HepG2 (cell line): ENCODE data around the gene TMEM171. TPM values are rescaled to one million over a fixed set of nuclear protein-coding genes. Genes with fewer than 3 reads are reported as not detected.

Experiments
- ATAC-seq: fragments of 200-7000 bp; cut with Tn5 transposase; 3 replicates; pipeline ENCODE4 v1.9.1; 2020; ENCODE audit warnings: mild to moderate bottlenecking, moderate library complexity
- BruUV-seq: library from RNA; stranded (reverse); fragments of 400-500 nt; replicated peaks from 2 replicates; lab custom pipeline; 2021; lab: Mats Ljungman, UMichigan
- CTCF ChIA-PET: fragments of 300-600 bp; formaldehyde crosslinking; extraction: SDS; loops from one replicate; lab custom pipeline; 2021; ENCODE audit warnings: low total read pairs, inconsistent platforms, low intra/inter-chr PET ratio; lab: Yijun Ruan, JAX
- POLR2A ChIA-PET: fragments of 350-600 bp; sonication (Branson Sonifier 250); formaldehyde crosslinking; loops from one replicate; lab custom pipeline; 2020; ENCODE audit warnings: antibody characterized with exemption, inconsistent platforms; lab: Yijun Ruan, JAX
- DNase-seq: peaks from one replicate; pipeline ENCODE4 v3.0.0-alpha.2; 2015; ENCODE audit warnings: low spot score
- FAIRE-seq: peaks from 3 replicates; lab custom pipeline; 2011; peaks lifted over from hg19 to GRCh38; lab: Jason Lieb, UNC
- H2AFZ ChIP-seq: one replicate; pipeline ENCODE4 v1.6.1; 2011; ENCODE audit warnings: low read length, inconsistent platforms
- H3K27ac ChIP-seq: fragments of 300-600 bp; 3 replicates; pipeline ENCODE4 v1.8.0; 2011; ENCODE audit warnings: mixed run types, mild to moderate bottlenecking, mixed read lengths, low read length, inconsistent platforms; ENCODE audit not compliant: insufficient read depth; ENCODE audit errors: extremely low read length
- H3K27me3 ChIP-seq, 2 experiments: fragments of 200-600 bp in 1 of 2; 2 replicates in 1 of 2; 3 replicates in 1 of 2; pipeline versions ENCODE4 v1.6.0 to v1.8.0; 2011; ENCODE audit warnings: low read length in 2 of 2, mild to moderate bottlenecking in 2 of 2, moderate library complexity in 2 of 2, inconsistent platforms in 1 of 2; ENCODE audit not compliant: insufficient read depth in 2 of 2, control insufficient read depth in 1 of 2
- H3K36me3 ChIP-seq, 2 experiments: fragments of 200-600 bp in 1 of 2; replicated peaks in 1 of 2; 2 replicates in 1 of 2; 3 replicates in 1 of 2; pipeline versions ENCODE4 v1.5.1 to v1.8.0; 2011; ENCODE audit warnings: low read length in 2 of 2, inconsistent platforms in 1 of 2; ENCODE audit not compliant: insufficient read depth in 2 of 2, control insufficient read depth in 1 of 2
- H3K4me1 ChIP-seq: 2 replicates; pipeline ENCODE4 v1.5.1; 2012; ENCODE audit warnings: low read length, inconsistent platforms; ENCODE audit not compliant: insufficient read depth
- H3K4me2 ChIP-seq: 2 replicates; pipeline ENCODE4 v1.6.0; 2011; ENCODE audit warnings: low read depth, low read length, inconsistent platforms
- H3K4me3 ChIP-seq, 3 experiments: fragments of 200-600 bp in 1 of 3; sonication (generic), shearing (Covaris generic) in 1 of 3; replicated peaks in 1 of 3; 2 replicates each; pipeline ENCODE4 v1.5.1; 2011 to 2016; ENCODE audit warnings: low read length in 3 of 3, inconsistent platforms in 2 of 3, low read depth in 2 of 3, mild to moderate bottlenecking in 2 of 3, control low read depth in 1 of 3, mixed read lengths in 1 of 3; ENCODE audit not compliant: insufficient read depth in 1 of 3
- H3K79me2 ChIP-seq: one replicate; pipeline ENCODE4 v1.6.1; 2011; ENCODE audit warnings: low read length, inconsistent platforms; ENCODE audit not compliant: insufficient read depth
- H3K9ac ChIP-seq: 2 replicates; pipeline ENCODE4 v1.6.0; 2011; ENCODE audit warnings: mild to moderate bottlenecking, low read depth, low read length, inconsistent platforms; ENCODE audit not compliant: insufficient read depth
- H3K9me3 ChIP-seq: 2 replicates; pipeline ENCODE4 v1.5.1; 2012; ENCODE audit warnings: mild to moderate bottlenecking, low read length
- H4K20me1 ChIP-seq: 2 replicates; pipeline ENCODE4 v1.6.0; 2011; ENCODE audit warnings: inconsistent platforms, mild to moderate bottlenecking, low read length, moderate library complexity; ENCODE audit not compliant: insufficient read depth
- CEBPG ChIP-seq: IDR thresholded peaks from 2 replicates; pipeline ENCODE4 v1.6.1; 2016
- MED13 ChIP-seq: sonication (generic); formaldehyde crosslinking; IDR thresholded peaks from 2 replicates; pipeline ENCODE4 v1.5.0; 2020; ENCODE audit warnings: missing genetic modification reagents
- REXO4 ChIP-seq: sonication (generic); formaldehyde crosslinking; IDR thresholded peaks from 2 replicates; pipeline ENCODE4 v1.8.0; 2022; ENCODE audit warnings: missing genetic modification reagents, mild to moderate bottlenecking, borderline replicate concordance
- SCMH1 ChIP-seq: sonication (generic); formaldehyde crosslinking; IDR thresholded peaks from 2 replicates; pipeline ENCODE4 v1.9.0; 2021; ENCODE audit warnings: missing genetic modification reagents, mild to moderate bottlenecking, borderline replicate concordance
- TAF1 ChIP-seq: sonication (generic); formaldehyde crosslinking; IDR thresholded peaks from 2 replicates; pipeline ENCODE4 v1.4.0; 2020; ENCODE audit warnings: missing genetic modification reagents
- ZBTB46 ChIP-seq: sonication (generic); formaldehyde crosslinking; IDR thresholded peaks from 2 replicates; pipeline ENCODE4 v1.4.0; 2020; ENCODE audit warnings: mild to moderate bottlenecking, missing genetic modification reagents, borderline replicate concordance
- ZFP62 ChIP-seq: sonication (generic); formaldehyde crosslinking; IDR thresholded peaks from 2 replicates; pipeline ENCODE4 v1.4.0; 2020; ENCODE audit warnings: missing genetic modification reagents
- ZFP90 ChIP-seq: sonication (generic); formaldehyde crosslinking; IDR thresholded peaks from 2 replicates; pipeline ENCODE4 v1.8.0; 2022; ENCODE audit warnings: missing genetic modification reagents, mild to moderate bottlenecking, inconsistent platforms, borderline replicate concordance
- ZNF33A ChIP-seq: sonication (generic); formaldehyde crosslinking; IDR thresholded peaks from 2 replicates; pipeline ENCODE4 v1.5.1; 2020; ENCODE audit warnings: missing genetic modification reagents, mild to moderate bottlenecking, moderate library complexity, borderline replicate concordance
- ZNF501 ChIP-seq: sonication (generic); formaldehyde crosslinking; IDR thresholded peaks from 2 replicates; pipeline ENCODE4 v1.5.1; 2020; ENCODE audit warnings: mild to moderate bottlenecking, moderate library complexity, missing genetic modification reagents
- ZNF766 ChIP-seq: sonication (generic); formaldehyde crosslinking; IDR thresholded peaks from 2 replicates; pipeline ENCODE4 v1.5.0; 2020; ENCODE audit warnings: missing genetic modification reagents, borderline replicate concordance
- ZSCAN22 ChIP-seq: sonication (generic); formaldehyde crosslinking; IDR thresholded peaks from 2 replicates; pipeline ENCODE4 v1.4.0; 2020; ENCODE audit warnings: mild to moderate bottlenecking, missing genetic modification reagents
- WGBS: methylation state at CpG from one replicate; pipeline ENCODE4 v1.1.6; 2017; ENCODE audit warnings: low lambda C conversion rate; 5-methylcytosine and 5-hydroxymethylcytosine counted together
- in situ Hi-C: cut with HindIII; loops from 2 replicates; pipeline ENCODE4 v1.10.0; 2017; ENCODE audit warnings: low pct_unique_long_range_greater_than_20kb; ENCODE audit not compliant: extremely low pct_ligation_motif_present
- intact Hi-C: fragments of 100-400 bp; cut with micrococcal nuclease; formaldehyde crosslinking; loops from one replicate; pipeline ENCODE4 v1.10.0; 2022; ENCODE audit not compliant: unreplicated experiment
- polyA plus RNA-seq, 8 experiments: library from polyadenylated mRNA; depleted of rRNA in 3 of 8; stranded (reverse) in 7 of 8; unstranded in 1 of 8; fragments of >200 nt; fragmentation: Illumina TruSeq in 4 of 8; extraction: Trizol in 4 of 8; gene quantifications; 2 replicates each; pipeline versions ENCODE4 v1.2.1 to v1.2.3, GENCODE V29; 2011 to 2016; ENCODE audit warnings: low read depth in 4 of 8, missing spikeins in 1 of 8, mixed read lengths in 1 of 8; ENCODE audit not compliant: insufficient read depth in 1 of 8
- total RNA-seq, 5 experiments: library from RNA; depleted of rRNA; stranded (reverse); fragments of >200 nt; fragmentation: Illumina TruSeq; extraction: Trizol; gene quantifications; 2 replicates each; pipeline ENCODE4 v1.2.3, GENCODE V29; 2016; ENCODE audit warnings: low read depth in 1 of 5
- TF ChIP-seq, protein P1 (sequence below): sonication (generic); formaldehyde crosslinking; IDR thresholded peaks from 2 replicates; pipeline ENCODE4 v1.4.0; 2020; ENCODE audit warnings: mild to moderate bottlenecking, low read depth, missing genetic modification reagents
- TF ChIP-seq, protein P2 (sequence below): sonication (generic); formaldehyde crosslinking; IDR thresholded peaks from 2 replicates; pipeline ENCODE4 v1.9.0; 2021; ENCODE audit warnings: missing genetic modification reagents, borderline replicate concordance
- TF ChIP-seq, protein P3 (sequence below): sonication (generic); formaldehyde crosslinking; IDR thresholded peaks from 2 replicates; pipeline ENCODE4 v1.4.0; 2020; ENCODE audit warnings: mild to moderate bottlenecking, missing genetic modification reagents

Gene TMEM171
- total and polyA plus RNA-seq, 2 of the 13 experiments (the other 11 are each of a cell fraction or from before 2014, with no cell fraction given), result 0.12 TPM; not detected in 1

- intact Hi-C loops, result no loop called here
These were observed 11.5 kb downstream of the TMEM171 start for GRCh38 chr5:73131711-73132425.

GRCh38 chr5:73132759-73133158 lies 12.4 kb downstream of the TMEM171 start:
- WGBS, result 50% methylated on average over 2 of the region's 2 CpGs
- ATAC-seq (no peak), DNase-seq (no peak), FAIRE-seq (no peak)
- no peaks in the 10 kb centered on the region for H3K4me1 ChIP-seq
- ChIA-PET CTCF (no interaction called here), POLR2A (no interaction called here)
- H3K27me3 ChIP-seq, result peaks cover 1 to 34% of the 10 kb centered on the region in 2 experiments; a peak in 4 of 5 replicates
- no peaks in the 10 kb centered on the region for H3K36me3 ChIP-seq
- no peak overlapping the region for H3K9ac ChIP-seq
- H4K20me1 ChIP-seq, result no peaks in the 10 kb centered on the region
- intact Hi-C loops (no loop called here), in situ Hi-C loops (no loop called here)
- no peak overlapping the region for H3K4me2 ChIP-seq
- BruUV-seq, result no TSS peak
- H3K4me3 ChIP-seq, result no peak overlapping the region
- no peaks in the 10 kb centered on the region for H3K9me3 ChIP-seq
- H3K79me2 ChIP-seq, result no peaks in the 10 kb centered on the region
- H2AFZ ChIP-seq, result no peak overlapping the region
- H3K27ac ChIP-seq, result no peak overlapping the region
- TF ChIP-seq, protein P1, sequence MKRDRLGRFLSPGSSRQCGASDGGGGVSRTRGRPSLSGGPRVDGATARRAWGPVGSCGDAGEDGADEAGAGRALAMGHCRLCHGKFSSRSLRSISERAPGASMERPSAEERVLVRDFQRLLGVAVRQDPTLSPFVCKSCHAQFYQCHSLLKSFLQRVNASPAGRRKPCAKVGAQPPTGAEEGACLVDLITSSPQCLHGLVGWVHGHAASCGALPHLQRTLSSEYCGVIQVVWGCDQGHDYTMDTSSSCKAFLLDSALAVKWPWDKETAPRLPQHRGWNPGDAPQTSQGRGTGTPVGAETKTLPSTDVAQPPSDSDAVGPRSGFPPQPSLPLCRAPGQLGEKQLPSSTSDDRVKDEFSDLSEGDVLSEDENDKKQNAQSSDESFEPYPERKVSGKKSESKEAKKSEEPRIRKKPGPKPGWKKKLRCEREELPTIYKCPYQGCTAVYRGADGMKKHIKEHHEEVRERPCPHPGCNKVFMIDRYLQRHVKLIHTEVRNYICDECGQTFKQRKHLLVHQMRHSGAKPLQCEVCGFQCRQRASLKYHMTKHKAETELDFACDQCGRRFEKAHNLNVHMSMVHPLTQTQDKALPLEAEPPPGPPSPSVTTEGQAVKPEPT (CRISPR knock-in tag), result no peak
- TF ChIP-seq ZFP62 (CRISPR knock-in tag) (no peak), ZBTB46 (CRISPR knock-in tag) (no peak), CEBPG (CRISPR knock-in tag) (no peak), ZNF766 (CRISPR knock-in tag) (no peak), SCMH1 (CRISPR knock-in tag) (no peak), ZNF33A (CRISPR knock-in tag) (no peak)
- TF ChIP-seq, protein P2, sequence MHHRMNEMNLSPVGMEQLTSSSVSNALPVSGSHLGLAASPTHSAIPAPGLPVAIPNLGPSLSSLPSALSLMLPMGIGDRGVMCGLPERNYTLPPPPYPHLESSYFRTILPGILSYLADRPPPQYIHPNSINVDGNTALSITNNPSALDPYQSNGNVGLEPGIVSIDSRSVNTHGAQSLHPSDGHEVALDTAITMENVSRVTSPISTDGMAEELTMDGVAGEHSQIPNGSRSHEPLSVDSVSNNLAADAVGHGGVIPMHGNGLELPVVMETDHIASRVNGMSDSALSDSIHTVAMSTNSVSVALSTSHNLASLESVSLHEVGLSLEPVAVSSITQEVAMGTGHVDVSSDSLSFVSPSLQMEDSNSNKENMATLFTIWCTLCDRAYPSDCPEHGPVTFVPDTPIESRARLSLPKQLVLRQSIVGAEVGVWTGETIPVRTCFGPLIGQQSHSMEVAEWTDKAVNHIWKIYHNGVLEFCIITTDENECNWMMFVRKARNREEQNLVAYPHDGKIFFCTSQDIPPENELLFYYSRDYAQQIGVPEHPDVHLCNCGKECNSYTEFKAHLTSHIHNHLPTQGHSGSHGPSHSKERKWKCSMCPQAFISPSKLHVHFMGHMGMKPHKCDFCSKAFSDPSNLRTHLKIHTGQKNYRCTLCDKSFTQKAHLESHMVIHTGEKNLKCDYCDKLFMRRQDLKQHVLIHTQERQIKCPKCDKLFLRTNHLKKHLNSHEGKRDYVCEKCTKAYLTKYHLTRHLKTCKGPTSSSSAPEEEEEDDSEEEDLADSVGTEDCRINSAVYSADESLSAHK (CRISPR knock-in tag), result no peak

More at GRCh38 chr5:73131711-73132425, 11.5 kb downstream of the TMEM171 start:
- ChIA-PET POLR2A (no interaction called here), CTCF (no interaction called here)
- 3% methylated on average over 3 of the region's 3 CpGs for WGBS
- no peak overlapping the region for H2AFZ ChIP-seq
- BruUV-seq, result no TSS peak
- H4K20me1 ChIP-seq, result no peaks in the 10 kb centered on the region
- no peak overlapping the region for H3K4me2 ChIP-seq
- no peaks in the 10 kb centered on the region for H3K4me1 ChIP-seq
- no peaks in the 10 kb centered on the region for H3K79me2 ChIP-seq
- peaks cover 0 to 30% of the 10 kb centered on the region in 2 experiments; a peak in 4 of 5 replicates for H3K27me3 ChIP-seq
- no peak overlapping the region for H3K4me3 ChIP-seq
- TF ChIP-seq TAF1 (CRISPR knock-in tag), result no peak
- TF ChIP-seq ZSCAN22 (CRISPR knock-in tag), result no peak
- TF ChIP-seq REXO4, result no peak
- TF ChIP-seq ZNF501 (CRISPR knock-in tag), result no peak
- TF ChIP-seq, protein P3, sequence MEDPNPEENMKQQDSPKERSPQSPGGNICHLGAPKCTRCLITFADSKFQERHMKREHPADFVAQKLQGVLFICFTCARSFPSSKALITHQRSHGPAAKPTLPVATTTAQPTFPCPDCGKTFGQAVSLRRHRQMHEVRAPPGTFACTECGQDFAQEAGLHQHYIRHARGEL (CRISPR knock-in tag), result no peak
- TF ChIP-seq ZFP90, result no peak
- no peak for TF ChIP-seq MED13 (CRISPR knock-in tag)
- no peak for FAIRE-seq
- in situ Hi-C loops, result no loop called here
- H3K9me3 ChIP-seq, result no peaks in the 10 kb centered on the region
- H3K9ac ChIP-seq, result no peak overlapping the region
- no peak overlapping the region for H3K27ac ChIP-seq
- no peak; the same call in 2 of the 3 replicates for ATAC-seq
- no peaks in the 10 kb centered on the region for H3K36me3 ChIP-seq
- no peak for DNase-seq
